Common myeloid progenitor, CD34-positive (primary cell): ENCODE results near the gene NFIA.
"Not testable (repeated sequence)": the region's sequence is repeated elsewhere in the genome, so short reads cannot be mapped to it uniquely, and the experiment has no call there.

ENCODE experiments used
- CTCF ChIA-PET: fragments of 350-600 bp; sonication (Branson Sonifier 250); formaldehyde crosslinking; loops from one replicate; lab custom pipeline; 2021; ENCODE audit warnings: antibody characterized with exemption; lab: Charles Lee
- POLR2A ChIA-PET: fragments of 350-600 bp; sonication (Branson Sonifier 250); formaldehyde crosslinking; loops from one replicate; lab custom pipeline; 2021; ENCODE audit warnings: antibody characterized with exemption; lab: Charles Lee
- DNase-seq, 3 donors: peaks; one replicate each; pipeline versions ENCODE4 v3.0.0 to v3.0.0-alpha.2; 2013
- H3K27ac ChIP-seq, 2 experiments: 1 replicate in 1 of 2; 2 replicates in 1 of 2; pipeline ENCODE4 v1.7.0; 2013; ENCODE audit warnings: inconsistent platforms in 2 of 2, low read length in 2 of 2, mild to moderate bottlenecking in 2 of 2, low read depth in 1 of 2, moderate library complexity in 1 of 2; ENCODE audit not compliant: severe bottlenecking in 2 of 2, insufficient read depth in 1 of 2, poor library complexity in 1 of 2
- H3K27me3 ChIP-seq, 5 experiments: replicated peaks in 2 of 5; 1 replicate in 3 of 5; 2 replicates in 2 of 5; pipeline versions ENCODE4 v1.6.1 to v1.7.0; 2013; ENCODE audit warnings: low read length in 4 of 5, mild to moderate bottlenecking in 2 of 5, moderate library complexity in 2 of 5, inconsistent platforms in 1 of 5; ENCODE audit not compliant: insufficient read depth in 5 of 5, control insufficient read depth in 4 of 5
- H3K36me3 ChIP-seq, 4 experiments: 1 replicate in 2 of 4; 2 replicates in 2 of 4; pipeline versions ENCODE4 v1.6.1 to v1.7.0; 2013; ENCODE audit warnings: low read length in 3 of 4, control low read depth in 1 of 4, mild to moderate bottlenecking in 1 of 4; ENCODE audit not compliant: control insufficient read depth in 4 of 4, insufficient read depth in 4 of 4
- H3K4me1 ChIP-seq, 4 experiments: 1 replicate in 3 of 4; 2 replicates in 1 of 4; pipeline versions ENCODE4 v1.6.1 to v1.7.1; 2013; ENCODE audit warnings: low read length in 3 of 4, mild to moderate bottlenecking in 3 of 4, control low read depth in 1 of 4, inconsistent platforms in 1 of 4, moderate library complexity in 1 of 4; ENCODE audit not compliant: control insufficient read depth in 4 of 4, insufficient read depth in 4 of 4; ENCODE audit errors: control extremely low read depth in 1 of 4
- H3K4me3 ChIP-seq, 7 experiments: 1 replicate in 4 of 7; 2 replicates in 3 of 7; pipeline versions ENCODE4 v1.5.1 to v1.7.0; 2013; ENCODE audit warnings: mild to moderate bottlenecking in 7 of 7, low read length in 6 of 7, moderate library complexity in 6 of 7, inconsistent platforms in 2 of 7, low read depth in 2 of 7, control low read depth in 1 of 7; ENCODE audit not compliant: insufficient read depth in 4 of 7, control insufficient read depth in 1 of 7; ENCODE audit errors: extremely low read depth in 1 of 7
- H3K9me3 ChIP-seq, 5 experiments: 1 replicate in 4 of 5; 2 replicates in 1 of 5; pipeline versions ENCODE4 v1.6.1 to v1.7.1; 2013; ENCODE audit warnings: low read length in 4 of 5, mild to moderate bottlenecking in 2 of 5, inconsistent platforms in 1 of 5, low read depth in 1 of 5, moderate library complexity in 1 of 5; ENCODE audit not compliant: control insufficient read depth in 4 of 5, insufficient read depth in 2 of 5; ENCODE audit errors: control extremely low read depth in 1 of 5
- WGBS: methylation state at CpG from one replicate; pipeline ENCODE4 v1.1.5; 2013; ENCODE audit not compliant: insufficient coverage; 5-methylcytosine and 5-hydroxymethylcytosine counted together

Gene NFIA

DNA sequence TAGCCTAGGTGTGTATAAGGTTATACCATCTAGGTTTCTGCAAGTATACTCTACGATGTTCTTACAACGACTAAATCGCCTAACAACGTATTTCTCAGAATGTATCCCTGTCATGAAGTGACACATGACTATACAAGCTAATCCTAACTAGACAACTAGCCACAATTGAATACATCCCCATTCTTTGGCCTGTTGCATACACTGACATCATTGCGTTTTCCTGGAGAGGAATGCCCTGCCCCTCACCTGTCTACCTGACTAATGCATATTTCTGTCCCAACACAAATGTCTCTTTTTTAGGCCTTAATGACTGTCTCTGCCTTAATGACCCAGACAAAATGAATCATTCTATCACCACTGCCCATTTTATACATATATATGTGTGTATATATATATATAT lies 8.5 kb upstream of the NFIA start:
- Histone ChIP-seq H3K36me3 (no peaks in the 10 kb centered on the region), H3K27ac (no peak overlapping the region), H3K4me1 (peaks cover 14 to 24% (median 18%) of the 10 kb centered on the region in 4 experiments), H3K9me3 (no peaks in the 10 kb centered on the region), H3K4me3 (no peak overlapping the region), H3K27me3 (no peaks in the 10 kb centered on the region)
- WGBS, result 100% methylated on average over 5 of the region's 5 CpGs
- no peak for DNase-seq
- ChIA-PET POLR2A (no interaction called here), CTCF (interaction anchor here (0.5 to 0.9 kb wide), 3 partner anchors 8 to 149 kb away, joined by 3 read pairs; partner anchors contain the start of gene NFIA)

DNA sequence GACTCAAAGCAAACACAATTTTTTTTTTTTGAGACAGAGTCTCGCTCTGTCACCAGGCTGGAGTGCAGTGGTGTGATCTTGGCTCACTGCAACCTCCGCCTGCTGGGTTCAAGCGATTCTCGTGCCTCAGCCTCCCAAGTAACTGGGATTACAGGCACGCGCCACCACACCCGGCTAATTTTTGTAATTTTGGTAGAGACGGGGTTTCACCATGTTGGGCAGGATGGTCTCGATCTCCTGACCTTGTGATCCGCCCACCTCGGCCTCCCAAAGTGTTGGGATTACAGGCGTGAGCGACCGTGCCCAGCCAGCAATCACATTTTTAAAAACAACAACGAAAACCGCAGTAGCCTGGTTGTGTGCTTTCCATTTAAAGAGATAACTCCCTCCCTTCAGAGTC lies 6.5 kb upstream of the NFIA start:
- CTCF ChIA-PET, result interaction anchor here (1.3 kb wide), 1 partner anchor 22 kb away, joined by 5 read pairs; no protein-coding TSS in a partner anchor
- H3K27ac ChIP-seq, result peak overlapping the region in 1 of 2 experiments; percentile 87
- DNase-seq, H3K36me3 ChIP-seq, H3K27me3 ChIP-seq, H3K9me3 ChIP-seq: not testable (repeated sequence)
- POLR2A ChIA-PET, result interaction anchor here (0.6 to 0.8 kb wide), 2 partner anchors 26 to 78 kb away, joined by 4 to 5 read pairs; no protein-coding TSS in a partner anchor
- peaks cover 24 to 44% (median 37%) of the 10 kb centered on the region in 4 experiments for H3K4me1 ChIP-seq
- peak overlapping the region in 2 of 7 experiments; percentile 77 to 90 for H3K4me3 ChIP-seq
- WGBS, result 85% methylated on average over 14 of the region's 16 CpGs

DNA sequence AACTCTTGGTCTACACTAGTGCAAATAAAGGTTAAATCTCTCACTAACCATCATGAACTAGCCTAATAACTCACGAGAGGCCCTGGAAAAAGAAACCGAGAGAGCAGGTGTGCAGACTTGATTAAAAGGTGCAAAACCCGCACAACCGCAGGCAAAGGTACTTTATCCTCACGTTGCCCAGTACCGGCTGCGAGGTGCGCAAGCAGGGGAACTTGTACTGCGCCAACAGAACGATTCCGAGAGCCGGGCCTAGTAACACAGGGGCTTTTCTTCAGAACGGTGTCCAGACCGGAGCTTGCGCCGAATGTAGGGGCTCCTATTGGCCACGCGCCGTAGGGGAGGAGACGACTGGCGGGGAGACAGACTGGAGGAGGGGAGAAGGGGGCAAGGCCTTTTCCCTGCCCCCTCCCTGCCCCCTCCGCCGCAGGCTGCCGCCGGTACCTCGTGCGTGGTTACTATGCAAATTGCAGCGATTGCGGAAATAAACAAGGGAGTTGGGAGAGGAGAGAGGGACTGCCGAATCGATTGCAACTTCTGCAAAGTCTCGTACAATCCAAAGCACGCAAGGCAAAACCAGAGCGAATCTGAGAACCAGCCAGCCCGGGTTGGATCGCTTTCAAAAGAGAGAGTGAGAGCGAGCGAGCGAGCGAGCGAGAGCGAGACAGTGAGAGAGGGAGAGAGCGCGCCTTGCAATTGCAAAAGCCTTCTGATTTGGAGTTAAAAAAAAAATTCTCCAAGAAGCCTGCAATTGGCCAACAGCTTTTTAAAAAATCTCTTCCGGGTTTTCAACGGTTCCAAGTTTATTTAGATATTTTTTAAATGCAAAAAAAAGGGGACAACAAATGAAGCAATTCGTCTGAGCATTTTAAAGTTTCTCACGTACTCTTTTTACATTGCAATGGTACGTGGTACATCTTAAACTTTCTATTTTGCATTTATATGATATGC lies 5.4 kb upstream of the NFIA start:
- peak; percentile 94 to 98 (median 97) for DNase-seq
- POLR2A ChIA-PET, result interaction anchor here (0.6 to 2.5 kb wide), 6 partner anchors 24 to 349 kb away, joined by 3 to 14 read pairs (median 3); no protein-coding TSS in a partner anchor
- H3K27me3 ChIP-seq, result peaks cover 0 to 4% (median 0%) of the 10 kb centered on the region in 5 experiments
- H3K27ac ChIP-seq, result peak overlapping the region; percentile 37 to 87
- H3K9me3 ChIP-seq, result no peaks in the 10 kb centered on the region
- CTCF ChIA-PET, result interaction anchor here (0.9 to 4.6 kb wide), 11 partner anchors 17 to 146 kb away, joined by 3 to 36 read pairs (median 4); no protein-coding TSS in a partner anchor
- peak overlapping the region; percentile 66 to 99 (median 80) for H3K4me3 ChIP-seq
- peaks cover 24 to 55% (median 46%) of the 10 kb centered on the region in 4 experiments for H3K4me1 ChIP-seq
- no peaks in the 10 kb centered on the region for H3K36me3 ChIP-seq
- under 1% methylated on average over 38 of the region's 49 CpGs for WGBS

DNA sequence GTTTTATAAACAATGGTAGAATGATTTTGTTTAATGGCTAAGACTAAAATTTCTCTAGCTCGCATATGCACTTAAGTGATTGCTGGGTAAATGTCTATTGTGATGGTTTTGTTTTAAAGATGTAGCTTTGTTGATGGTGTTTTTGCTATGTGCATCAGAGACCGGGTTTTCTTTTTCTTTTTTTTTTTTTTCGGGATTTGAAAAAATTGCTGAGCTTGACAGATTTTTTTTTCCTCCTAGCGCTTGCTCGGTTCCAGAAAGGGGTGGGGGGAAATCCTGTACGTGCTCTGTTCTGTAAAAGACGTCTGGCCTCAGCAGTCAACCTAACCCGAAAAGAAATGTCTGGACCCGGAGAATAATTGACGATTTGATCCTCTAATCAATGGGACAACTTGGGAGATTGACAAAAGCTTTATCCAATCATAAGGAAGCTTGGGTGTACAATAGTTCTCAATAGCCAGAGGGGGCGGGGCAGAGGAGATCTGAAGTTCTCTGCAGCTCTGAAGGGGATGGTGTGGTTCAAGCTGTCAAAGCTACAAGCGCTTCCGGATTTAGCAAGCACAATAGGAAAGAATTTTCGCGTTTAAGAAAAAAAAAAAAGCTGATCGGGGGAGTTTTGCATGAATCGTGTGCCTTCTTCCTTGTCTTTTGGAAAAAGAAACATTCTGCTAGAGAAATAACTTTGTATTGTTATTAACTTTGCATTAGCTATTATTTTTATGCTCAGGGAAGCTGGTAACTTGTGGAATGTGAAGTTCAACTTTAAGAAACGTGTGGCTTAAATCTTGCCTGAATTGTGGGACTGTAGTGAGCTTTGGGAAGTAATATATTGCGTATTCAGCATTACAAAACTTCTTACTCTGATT lies 4.5 kb upstream of the NFIA start:
- ChIA-PET POLR2A (interaction anchor here (0.6 to 2.5 kb wide), 6 partner anchors 26 to 933 kb away, joined by 3 to 14 read pairs (median 6); no protein-coding TSS in a partner anchor), CTCF (interaction anchor here (0.9 to 4.6 kb wide), 13 partner anchors 16 to 157 kb away, joined by 3 to 36 read pairs (median 4); no protein-coding TSS in a partner anchor)

DNA sequence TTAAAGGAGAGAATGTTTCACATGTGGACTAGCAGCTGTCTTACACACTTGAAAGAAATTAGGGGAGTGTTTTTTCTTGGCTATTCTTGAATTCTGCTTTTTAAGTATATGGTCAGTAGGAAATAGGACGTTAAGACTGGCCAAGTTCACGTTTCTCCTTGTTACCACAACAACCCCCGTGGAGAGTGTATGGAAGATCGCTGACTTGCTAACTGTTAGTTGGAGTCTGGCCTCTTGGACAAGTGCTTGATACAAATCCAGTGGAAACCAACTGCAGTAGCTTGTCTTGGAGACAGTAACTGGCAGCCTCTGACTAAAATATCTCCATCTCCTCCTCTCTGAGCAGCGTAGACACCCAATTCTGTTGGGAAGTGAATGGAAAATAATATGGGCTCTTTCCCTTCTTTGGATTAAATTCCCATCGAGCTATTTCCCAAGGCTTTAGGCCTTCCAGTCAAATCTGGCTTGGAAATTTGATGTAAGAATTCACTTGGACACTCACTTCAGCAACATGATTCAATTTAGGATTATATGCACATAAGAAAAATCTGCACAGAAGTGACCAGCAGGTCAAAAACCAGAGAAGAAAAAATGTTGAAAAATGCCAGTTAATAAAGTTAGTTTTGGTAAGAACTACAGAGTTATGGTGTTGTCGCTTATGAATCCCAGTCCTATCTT lies 3.6 kb upstream of the NFIA start:
- ChIA-PET POLR2A (interaction anchor here (0.6 to 2.5 kb wide), 3 partner anchors 29 to 934 kb away, joined by 5 to 14 read pairs (median 11); no protein-coding TSS in a partner anchor), CTCF (interaction anchor here (0.9 to 4.6 kb wide), 10 partner anchors 18 to 156 kb away, joined by 3 to 36 read pairs (median 4); no protein-coding TSS in a partner anchor)
- H3K27ac ChIP-seq, result peak overlapping the region in 1 of 2 experiments; percentile 87
- H3K27me3 ChIP-seq, result peaks cover 0 to 4% (median 0%) of the 10 kb centered on the region in 5 experiments
- DNase-seq, result peak in 1 of 3 donors; percentile 6
- no peaks in the 10 kb centered on the region for H3K36me3 ChIP-seq
- H3K9me3 ChIP-seq, result no peaks in the 10 kb centered on the region
- WGBS, result 33% methylated on average over 3 of the region's 7 CpGs
- peaks cover 24 to 67% (median 47%) of the 10 kb centered on the region in 4 experiments for H3K4me1 ChIP-seq
- H3K4me3 ChIP-seq, result peak overlapping the region in 6 of 7 experiments; percentile 77 to 99 (median 84)

More for the DNA sequence above, 4.5 kb upstream of the NFIA start:
- Histone ChIP-seq H3K4me1 (peaks cover 24 to 59% (median 46%) of the 10 kb centered on the region in 4 experiments), H3K36me3 (no peaks in the 10 kb centered on the region), H3K27ac (peak overlapping the region; percentile 37 to 87), H3K9me3 (no peaks in the 10 kb centered on the region), H3K4me3 (peak overlapping the region in 6 of 7 experiments; percentile 77 to 99 (median 84)), H3K27me3 (peaks cover 0 to 4% (median 0%) of the 10 kb centered on the region in 5 experiments)
- 0% methylated on average over 5 of the region's 19 CpGs for WGBS
- DNase-seq, result peak; percentile 99
